ENCODE measurements around the gene HSH2D.
"Not testable (repeated sequence)": the region's sequence is repeated elsewhere in the genome, so short reads cannot be mapped to it uniquely, and the experiment has no call there.

HSH2D gene

GRCh38 chr19:16143399-16144215 lies at the start of gene HSH2D:
Gene HSH2D (plus strand): TSS chr19:16143685. CDS start chr19:16148751, 5,066 bp downstream.
- TF ChIP-seq ZNF274 (IDR thresholded peaks at IDR 0.05; ENCODE audit: low read depth, low read length) = no peak
- H3K4me3 ChIP-seq (ENCODE audit: low read length) = peak within 1 kb of the TSS; percentile 85

GRCh38 chr19:16094360-16095070 lies 49.0 kb upstream of the HSH2D start:
- TF ChIP-seq ZNF274 (IDR thresholded peaks at IDR 0.05; ENCODE audit: low read depth, low read length) = no peak
- H3K4me3 ChIP-seq (ENCODE audit: low read length) = no peak overlapping the region

- TF ChIP-seq ZNF274 (IDR thresholded peaks at IDR 0.05; ENCODE audit: low read depth, low read length) = no peak
- no peak overlapping the region for H3K4me3 ChIP-seq (ENCODE audit: low read length)
Observed at GRCh38 chr19:16095071-16095571, 48.4 kb upstream of the HSH2D start.

GRCh38 chr19:16096280-16096855 lies 47.1 kb upstream of the HSH2D start:
- no peak overlapping the region for H3K4me3 ChIP-seq (ENCODE audit: low read length)
- no peak for TF ChIP-seq ZNF274 (IDR thresholded peaks at IDR 0.05; ENCODE audit: low read depth, low read length)

GRCh38 chr19:16098416-16098768 lies 45.1 kb upstream of the HSH2D start:
- H3K4me3 ChIP-seq (ENCODE audit: low read length) = no peak overlapping the region
- TF ChIP-seq ZNF274 (IDR thresholded peaks at IDR 0.05; ENCODE audit: low read depth, low read length) = no peak

- H3K4me3 ChIP-seq (ENCODE audit: low read length) = no peak overlapping the region
- TF ChIP-seq ZNF274 (IDR thresholded peaks at IDR 0.05; ENCODE audit: low read depth, low read length) = no peak
Observed at GRCh38 chr19:16098821-16099220, 44.7 kb upstream of the HSH2D start.

GRCh38 chr19:16099314-16099965 lies 44.0 kb upstream of the HSH2D start:
- not testable (repeated sequence) for H3K4me3 ChIP-seq (ENCODE audit: low read length)

GRCh38 chr19:16100524-16100923 lies 43.0 kb upstream of the HSH2D start:
- H3K4me3 ChIP-seq (ENCODE audit: low read length) = no peak overlapping the region
- TF ChIP-seq ZNF274 (IDR thresholded peaks at IDR 0.05; ENCODE audit: low read depth, low read length) = no peak

- no peak overlapping the region for H3K4me3 ChIP-seq (ENCODE audit: low read length)
- no peak for TF ChIP-seq ZNF274 (IDR thresholded peaks at IDR 0.05; ENCODE audit: low read depth, low read length)
Observed at GRCh38 chr19:16104722-16105121, 38.8 kb upstream of the HSH2D start.

GRCh38 chr19:16106121-16106520 lies 37.4 kb upstream of the HSH2D start:
- TF ChIP-seq ZNF274 (IDR thresholded peaks at IDR 0.05; ENCODE audit: low read depth, low read length) = no peak

GRCh38 chr19:16111160-16111908 lies 32.2 kb upstream of the HSH2D start, which contains the start of gene RAB8A:
Gene RAB8A (plus strand): TSS chr19:16111889. CDS start chr19:16111902, 13 bp downstream.
- no peak for TF ChIP-seq ZNF274 (IDR thresholded peaks at IDR 0.05; ENCODE audit: low read depth, low read length)
- peak within 1 kb of the TSS; percentile 90 for H3K4me3 ChIP-seq (ENCODE audit: low read length)

More at GRCh38 chr19:16106121-16106520, 37.4 kb upstream of the HSH2D start:
- no peak overlapping the region for H3K4me3 ChIP-seq (ENCODE audit: low read length)

- H3K4me3 ChIP-seq (ENCODE audit: low read length) = peak overlapping the region; percentile 90
- TF ChIP-seq ZNF274 (IDR thresholded peaks at IDR 0.05; ENCODE audit: low read depth, low read length) = no peak
Observed at GRCh38 chr19:16111909-16112752, 31.4 kb upstream of the HSH2D start.

GRCh38 chr19:16112778-16113177 lies 30.7 kb upstream of the HSH2D start:
- H3K4me3 ChIP-seq (ENCODE audit: low read length) = peak overlapping the region; percentile 90

More at GRCh38 chr19:16112778-16113177, 30.7 kb upstream of the HSH2D start:
- no peak for TF ChIP-seq ZNF274 (IDR thresholded peaks at IDR 0.05; ENCODE audit: low read depth, low read length)

Data from GM08714 (cell line).